Esophagus squamous epithelium (tissue), 5 donors: ENCODE results near the gene CLCN4. TPM values are rescaled to one million over a fixed set of nuclear protein-coding genes. Genes with fewer than 3 reads are reported as not detected.
A peak's percentile ranks its signal among the peaks of the same experiment; 100 is the strongest.

Experiments
- DNase-seq: peaks from one replicate; lab custom pipeline; 2025; lab: John Stamatoyannopoulos, UW
- H3K27ac ChIP-seq, 4 donors: fragments of 200-600 bp; sonication (generic); one replicate each; pipeline ENCODE4 v1.5.1; 2016 to 2019; ENCODE audit warnings: mild to moderate bottlenecking in 1 of 4
- H3K27me3 ChIP-seq, 4 donors: fragments of 200-600 bp; sonication (generic); 1 replicate in 3 of 4; 2 replicates in 1 of 4; pipeline versions ENCODE4 v1.5.1 to v1.6.0; 2017 to 2021; ENCODE audit warnings: antibody characterized with exemption in 1 of 4
- H3K36me3 ChIP-seq, 3 donors: fragments of 200-600 bp; sonication (generic); one replicate each; pipeline ENCODE4 v1.5.1; 2016 to 2019
- H3K4me1 ChIP-seq, 3 donors: fragments of 200-600 bp; sonication (generic); one replicate each; pipeline ENCODE4 v1.5.1; 2017 to 2019
- H3K4me3 ChIP-seq, 4 donors: fragments of 200-600 bp; sonication (generic); 1 replicate in 3 of 4; 2 replicates in 1 of 4; pipeline ENCODE4 v1.5.1; 2016 to 2019; ENCODE audit warnings: mild to moderate bottlenecking in 2 of 4, moderate library complexity in 1 of 4
- H3K9me3 ChIP-seq, 3 donors: fragments of 200-600 bp; sonication (generic); one replicate each; pipeline ENCODE4 v1.5.1; 2016 to 2019
- POLR2A ChIP-seq, 4 donors: fragments of 450-650 bp; IDR thresholded peaks; one replicate each; pipeline ENCODE4 v1.6.1; 2017; ENCODE audit warnings: antibody characterized with exemption in 4 of 4, mild to moderate bottlenecking in 4 of 4, moderate library complexity in 3 of 4
- WGBS, 2 donors: methylation state at CpG; one replicate each; pipeline ENCODE4 v1.1.5; 2018; 5-methylcytosine and 5-hydroxymethylcytosine counted together
- intact Hi-C: fragments of 100-400 bp; cut with DNase I; formaldehyde crosslinking; loops from one replicate; pipeline ENCODE4 v1.15.0; 2022
- total RNA-seq, 4 donors: library from RNA; depleted of rRNA; stranded (reverse); fragments of >200 nt; gene quantifications; one replicate each; pipeline ENCODE4 v1.1.0, GENCODE V29; 2016
- TF ChIP-seq, protein P1 (sequence below), 6 experiments: fragments of 450-650 bp in 4 of 6; fragments of 200-600 bp in 2 of 6; sonication (generic) in 2 of 6; IDR thresholded peaks; one replicate each; pipeline ENCODE4 v1.5.1; 2016 to 2019; ENCODE audit warnings: antibody characterized with exemption in 6 of 6, mild to moderate bottlenecking in 4 of 6, moderate library complexity in 4 of 6
- donor health status: DM: yes; HTN: yes; CAD: no.

The CLCN4 gene
- total RNA-seq, 4 donors from 2014 or later, result 0.04 to 3.1 (median 0.53) TPM

- Histone ChIP-seq H3K4me3 (no peak overlapping the region), H3K4me1 (peaks cover 0 to 65% (median 3%) of the 10 kb centered on the region in 3 donors), H3K9me3 (no peaks in the 10 kb centered on the region), H3K27me3 (no peaks in the 10 kb centered on the region), H3K27ac (peak overlapping the region; percentile 38 to 76 (median 57)), H3K36me3 (peaks cover 0 to 17% (median 0%) of the 10 kb centered on the region in 3 donors)
- no peak for DNase-seq
- intact Hi-C loops, result no loop called here
- 76 to 87% methylated on average over 10 to 12 of the region's 16 CpGs for WGBS, 2 donors
- TF ChIP-seq, protein P1, sequence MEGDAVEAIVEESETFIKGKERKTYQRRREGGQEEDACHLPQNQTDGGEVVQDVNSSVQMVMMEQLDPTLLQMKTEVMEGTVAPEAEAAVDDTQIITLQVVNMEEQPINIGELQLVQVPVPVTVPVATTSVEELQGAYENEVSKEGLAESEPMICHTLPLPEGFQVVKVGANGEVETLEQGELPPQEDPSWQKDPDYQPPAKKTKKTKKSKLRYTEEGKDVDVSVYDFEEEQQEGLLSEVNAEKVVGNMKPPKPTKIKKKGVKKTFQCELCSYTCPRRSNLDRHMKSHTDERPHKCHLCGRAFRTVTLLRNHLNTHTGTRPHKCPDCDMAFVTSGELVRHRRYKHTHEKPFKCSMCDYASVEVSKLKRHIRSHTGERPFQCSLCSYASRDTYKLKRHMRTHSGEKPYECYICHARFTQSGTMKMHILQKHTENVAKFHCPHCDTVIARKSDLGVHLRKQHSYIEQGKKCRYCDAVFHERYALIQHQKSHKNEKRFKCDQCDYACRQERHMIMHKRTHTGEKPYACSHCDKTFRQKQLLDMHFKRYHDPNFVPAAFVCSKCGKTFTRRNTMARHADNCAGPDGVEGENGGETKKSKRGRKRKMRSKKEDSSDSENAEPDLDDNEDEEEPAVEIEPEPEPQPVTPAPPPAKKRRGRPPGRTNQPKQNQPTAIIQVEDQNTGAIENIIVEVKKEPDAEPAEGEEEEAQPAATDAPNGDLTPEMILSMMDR (IDR thresholded peaks at IDR 0.05), result no peak
These were observed 46.3 kb upstream of the CLCN4 start for GRCh38 chrX:10110316-10110935.

DNA sequence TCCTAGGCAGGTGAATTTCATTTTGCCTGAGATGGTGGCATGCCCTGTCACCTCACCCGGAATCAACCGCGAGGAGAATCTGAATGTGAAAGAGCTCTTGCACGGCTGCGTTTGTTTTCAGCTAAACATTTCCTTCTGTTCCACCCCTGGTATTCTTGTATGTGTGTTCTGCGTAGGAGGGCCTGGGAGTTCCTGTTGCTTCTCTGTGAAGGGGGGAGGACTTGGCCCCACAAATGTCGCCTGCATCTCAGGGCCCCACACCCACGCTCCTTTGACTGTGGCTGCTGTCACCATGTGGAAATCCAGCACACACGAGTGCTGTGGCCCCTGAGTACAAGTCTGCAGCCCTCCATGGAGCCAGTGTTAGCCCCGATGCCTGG is 45.8 kb upstream of the CLCN4 start:
- Histone ChIP-seq H3K4me1 (peaks cover 0 to 65% (median 3%) of the 10 kb centered on the region in 3 donors), H3K9me3 (no peaks in the 10 kb centered on the region), H3K4me3 (no peak overlapping the region), H3K27me3 (no peaks in the 10 kb centered on the region), H3K36me3 (peaks cover 0 to 17% (median 0%) of the 10 kb centered on the region in 3 donors), H3K27ac (peak overlapping the region; percentile 46 to 76 (median 58))
- no peak for DNase-seq
- WGBS, 2 donors, result 46 to 84% methylated on average over 6 to 9 of the region's 10 CpGs
- TF ChIP-seq, protein P1 (IDR thresholded peaks at IDR 0.05), result no peak
- no peak for TF ChIP-seq POLR2A (IDR thresholded peaks at IDR 0.05)
- intact Hi-C loops, result no loop called here

- Histone ChIP-seq H3K36me3 (peaks cover 0 to 20% (median 0%) of the 10 kb centered on the region in 3 donors), H3K4me3 (no peak overlapping the region), H3K27me3 (no peaks in the 10 kb centered on the region), H3K9me3 (no peaks in the 10 kb centered on the region), H3K4me1 (peaks cover 0 to 59% (median 3%) of the 10 kb centered on the region in 3 donors), H3K27ac (peak overlapping the region; percentile 46 to 76 (median 58))
- 50 to 65% methylated on average over 3 to 14 of the region's 26 CpGs for WGBS, 2 donors
- no peak for DNase-seq
- intact Hi-C loops, result no loop called here
- TF ChIP-seq POLR2A (IDR thresholded peaks at IDR 0.05), result no peak
- TF ChIP-seq, protein P1 (IDR thresholded peaks at IDR 0.05), result no peak
These were observed 45.2 kb upstream of the CLCN4 start for GRCh38 chrX:10111364-10112148.

- Histone ChIP-seq H3K4me3 (no peak overlapping the region), H3K9me3 (no peaks in the 10 kb centered on the region), H3K27ac (peak overlapping the region in 2 of 4 donors; percentile 17 to 76), H3K27me3 (no peaks in the 10 kb centered on the region), H3K4me1 (peaks cover 0 to 49% (median 3%) of the 10 kb centered on the region in 3 donors), H3K36me3 (peaks cover 0 to 29% (median 0%) of the 10 kb centered on the region in 3 donors)
- intact Hi-C loops, result no loop called here
- no peak for TF ChIP-seq POLR2A (IDR thresholded peaks at IDR 0.05)
- TF ChIP-seq, protein P1 (IDR thresholded peaks at IDR 0.05), result no peak
- 69 to 82% methylated on average over 3 to 6 of the region's 6 CpGs for WGBS, 2 donors
- DNase-seq, result no peak
These were observed 44.3 kb upstream of the CLCN4 start for GRCh38 chrX:10112510-10112909.

- TF ChIP-seq, protein P1 (IDR thresholded peaks at IDR 0.05), result no peak
- TF ChIP-seq POLR2A (IDR thresholded peaks at IDR 0.05), result no peak
- H3K27me3 ChIP-seq, result no peaks in the 10 kb centered on the region
- 82 to 86% methylated on average over 2 to 5 of the region's 5 CpGs for WGBS, 2 donors
- H3K9me3 ChIP-seq, result no peaks in the 10 kb centered on the region
- DNase-seq, result no peak
- H3K36me3 ChIP-seq, result peaks cover 0 to 36% (median 0%) of the 10 kb centered on the region in 3 donors
- H3K27ac ChIP-seq, result no peak overlapping the region
- no peak overlapping the region for H3K4me3 ChIP-seq
- H3K4me1 ChIP-seq, result peaks cover 0 to 25% (median 3%) of the 10 kb centered on the region in 3 donors
- intact Hi-C loops, result loop anchor here (5.0 kb wide), 1 partner anchor 118 kb away; no protein-coding TSS in a partner anchor
These were observed 41.7 kb upstream of the CLCN4 start for GRCh38 chrX:10115082-10115481.
